H9 (cell line): ENCODE results near the gene C15orf40. TPM values are rescaled to one million over a fixed set of nuclear protein-coding genes. Genes with fewer than 3 reads are reported as not detected.

ENCODE experiments used
- DNase-seq: peaks from one replicate; pipeline ENCODE4 v3.0.0-alpha.2; 2017
- H2AFZ ChIP-seq: one replicate; pipeline ENCODE4 v1.6.1; 2013; ENCODE audit warnings: mild to moderate bottlenecking, low read length, control low read depth, moderate library complexity
- H2AK5ac ChIP-seq: 2 replicates; pipeline ENCODE4 v1.6.1; 2013; ENCODE audit warnings: low read length, control low read depth, mixed read lengths; ENCODE audit not compliant: insufficient read length
- H2BK120ac ChIP-seq: one replicate; pipeline ENCODE4 v1.6.1; 2013; ENCODE audit warnings: low read depth, mild to moderate bottlenecking, low read length, control low read depth, inconsistent platforms; ENCODE audit not compliant: poor library complexity, severe bottlenecking
- H2BK12ac ChIP-seq: 2 replicates; pipeline ENCODE4 v1.6.1; 2013; ENCODE audit warnings: low read length, control low read depth, mixed read lengths, low read depth; ENCODE audit not compliant: insufficient read length
- H2BK15ac ChIP-seq: 2 replicates; pipeline ENCODE4 v1.6.1; 2013; ENCODE audit warnings: low read depth, low read length, control low read depth
- H2BK20ac ChIP-seq: one replicate; pipeline ENCODE4 v1.6.1; 2013; ENCODE audit warnings: low read depth, mild to moderate bottlenecking, low read length, control low read depth, inconsistent platforms; ENCODE audit not compliant: poor library complexity, severe bottlenecking
- H2BK5ac ChIP-seq: 2 replicates; pipeline ENCODE4 v1.6.1; 2013; ENCODE audit warnings: low read length, control low read depth, mixed read lengths; ENCODE audit not compliant: insufficient read length
- H3K14ac ChIP-seq: 2 replicates; pipeline ENCODE4 v1.6.1; 2013; ENCODE audit warnings: low read length, control low read depth; ENCODE audit not compliant: insufficient read depth
- H3K18ac ChIP-seq: 2 replicates; pipeline ENCODE4 v1.6.1; 2013; ENCODE audit warnings: low read depth, mild to moderate bottlenecking, mixed read lengths, low read length, control low read depth; ENCODE audit not compliant: insufficient read length
- H3K23ac ChIP-seq: 2 replicates; pipeline ENCODE4 v1.6.1; 2013; ENCODE audit warnings: low read length, control low read depth, mixed read lengths, low read depth; ENCODE audit not compliant: insufficient read length
- H3K23me2 ChIP-seq: 2 replicates; pipeline ENCODE4 v1.6.1; 2013; ENCODE audit warnings: low read depth, mild to moderate bottlenecking, mixed read lengths, low read length, control low read depth; ENCODE audit not compliant: insufficient read length, poor library complexity, severe bottlenecking
- H3K27ac ChIP-seq: 2 replicates; pipeline ENCODE4 v1.5.1; 2013; ENCODE audit warnings: low read length, control low read depth, mixed read lengths, low read depth; ENCODE audit not compliant: insufficient read length
- H3K27me3 ChIP-seq: 2 replicates; pipeline ENCODE4 v1.6.1; 2013; ENCODE audit warnings: low read length, control low read depth, inconsistent platforms; ENCODE audit not compliant: insufficient read depth
- H3K4ac ChIP-seq: 2 replicates; pipeline ENCODE4 v1.6.1; 2013; ENCODE audit warnings: low read depth, mild to moderate bottlenecking, control low read depth, inconsistent platforms, low read length, moderate library complexity
- H3K4me1 ChIP-seq: 2 replicates; pipeline ENCODE4 v1.6.1; 2013; ENCODE audit warnings: low read length, control low read depth, inconsistent platforms; ENCODE audit not compliant: insufficient read depth
- H3K4me2 ChIP-seq: 2 replicates; pipeline ENCODE4 v1.6.1; 2013; ENCODE audit warnings: low read length, control low read depth, mixed read lengths; ENCODE audit not compliant: insufficient read length, insufficient read depth
- H3K56ac ChIP-seq: 2 replicates; pipeline ENCODE4 v1.6.1; 2013; ENCODE audit warnings: low read depth, mild to moderate bottlenecking, mixed read lengths, low read length, control low read depth; ENCODE audit not compliant: insufficient read length
- H3K79me1 ChIP-seq: 2 replicates; pipeline ENCODE4 v1.6.1; 2013; ENCODE audit warnings: low read depth, mild to moderate bottlenecking, moderate library complexity, low read length, control low read depth, inconsistent platforms; ENCODE audit not compliant: insufficient read depth, poor library complexity, severe bottlenecking
- H3K79me2 ChIP-seq: 2 replicates; pipeline ENCODE4 v1.6.1; 2013; ENCODE audit warnings: low read length, control low read depth, inconsistent platforms; ENCODE audit not compliant: insufficient read depth
- H3K9ac ChIP-seq: 2 replicates; pipeline ENCODE4 v1.6.1; 2013; ENCODE audit warnings: low read length, control low read depth, mixed read lengths; ENCODE audit not compliant: insufficient read length; ENCODE audit errors: extremely low read depth
- H3K9me3 ChIP-seq: one replicate; pipeline ENCODE4 v1.6.1; 2013; ENCODE audit warnings: low read depth, low read length, inconsistent platforms; ENCODE audit not compliant: control insufficient read depth
- H3T11ph ChIP-seq: one replicate; pipeline ENCODE4 v1.6.1; 2013; ENCODE audit warnings: mild to moderate bottlenecking, low read length, control low read depth, inconsistent platforms
- H4K20me1 ChIP-seq: one replicate; pipeline ENCODE4 v1.6.1; 2013; ENCODE audit not compliant: control insufficient read depth, insufficient read length, insufficient read depth
- H4K5ac ChIP-seq: 2 replicates; pipeline ENCODE4 v1.6.1; 2013; ENCODE audit warnings: low read depth, mild to moderate bottlenecking, mixed read lengths, low read length, control low read depth; ENCODE audit not compliant: insufficient read length
- H4K8ac ChIP-seq: replicated peaks from 2 replicates; pipeline ENCODE4 v1.6.1; 2013; ENCODE audit warnings: low read length, control low read depth, mixed read lengths, low read depth; ENCODE audit not compliant: insufficient read length
- H4K91ac ChIP-seq: 2 replicates; pipeline ENCODE4 v1.6.1; 2013; ENCODE audit warnings: low read depth, mild to moderate bottlenecking, moderate library complexity, mixed read lengths, low read length, control low read depth; ENCODE audit not compliant: insufficient read length
- H3K27ac Mint-ChIP-seq, 3 experiments: 2 replicates in 2 of 3; 3 replicates in 1 of 3; pipeline ENCODE4 v1.8.0; 2020 to 2021; ENCODE audit warnings: mixed read lengths in 3 of 3, mild to moderate bottlenecking in 1 of 3, moderate library complexity in 1 of 3
- H3K27me3 Mint-ChIP-seq: 2 replicates; pipeline ENCODE4 v1.8.0; 2021; ENCODE audit warnings: low read depth, mild to moderate bottlenecking, moderate library complexity, mixed read lengths
- H3K36me3 Mint-ChIP-seq, 3 experiments: 2 replicates in 2 of 3; 3 replicates in 1 of 3; pipeline ENCODE4 v1.8.0; 2020 to 2021; ENCODE audit warnings: low read depth in 3 of 3, mixed read lengths in 3 of 3; ENCODE audit not compliant: insufficient read depth in 1 of 3
- H3K4me1 Mint-ChIP-seq, 2 experiments: 2 replicates each; pipeline ENCODE4 v1.8.0; 2020; ENCODE audit warnings: mixed read lengths in 2 of 2
- H3K4me3 Mint-ChIP-seq, 2 experiments: 2 replicates in 1 of 2; 3 replicates in 1 of 2; pipeline ENCODE4 v1.8.0; 2020 to 2021; ENCODE audit warnings: mild to moderate bottlenecking in 2 of 2, mixed read lengths in 2 of 2, moderate library complexity in 1 of 2
- H3K9me3 Mint-ChIP-seq, 2 experiments: 2 replicates in 1 of 2; 3 replicates in 1 of 2; pipeline ENCODE4 v1.8.0; 2020; ENCODE audit warnings: mild to moderate bottlenecking in 2 of 2, mixed read lengths in 2 of 2, moderate library complexity in 1 of 2
- WGBS: extraction: QIAGEN DNeasy Blood & Tissue Kit; methylation state at CpG from one replicate; pipeline ENCODE4 v1.1.7; 2013; ENCODE audit warnings: missing lambda C conversion rate, low lambda C conversion rate, mixed read lengths; ENCODE audit not compliant: insufficient read length; ENCODE audit errors: extremely low coverage; 5-methylcytosine and 5-hydroxymethylcytosine counted together
- total RNA-seq: library from RNA; stranded (reverse); gene quantifications from 2 replicates; pipeline ENCODE4 v1.2.1, GENCODE V29; 2021
- TF ChIP-seq, protein P1 (sequence below): fragments of 200-600 bp; sonication (generic); conservative IDR thresholded peaks from 3 replicates; pipeline ENCODE4 v1.8.0; 2021; ENCODE audit warnings: antibody characterized with exemption, mild to moderate bottlenecking

Gene C15orf40
- total RNA-seq, 1 experiment from 2014 or later = 11.5 TPM

- Histone ChIP-seq H3K23me2 (no peaks in the 10 kb centered on the region), H3T11ph (no peak overlapping the region)
- no peak for DNase-seq
Measured at GRCh38 chr15:82999426-82999825, 12.0 kb downstream of the C15orf40 start.

More at GRCh38 chr15:82999426-82999825, 12.0 kb downstream of the C15orf40 start:
- H2BK15ac ChIP-seq = no peak overlapping the region
- H2AFZ ChIP-seq = no peak overlapping the region
- H3K4me1 Mint-ChIP-seq = peaks cover 3 to 4% of the 10 kb centered on the region in 2 experiments; a peak in 2 of 4 replicates
- no peak overlapping the region for H3K23ac ChIP-seq
- H2BK20ac ChIP-seq = no peak overlapping the region
- H4K91ac ChIP-seq = no peak overlapping the region
- no peaks in the 10 kb centered on the region for H3K79me1 ChIP-seq
- H3K4me2 ChIP-seq = no peak overlapping the region
- peaks cover 3 to 4% (median 4%) of the 10 kb centered on the region in 3 experiments; a peak in 3 of 7 replicates for H3K36me3 Mint-ChIP-seq
- peaks cover 2% of the 10 kb centered on the region; the same call in 1 of the 2 replicates for H3K27me3 Mint-ChIP-seq
- H3K4ac ChIP-seq = no peak overlapping the region
- no peaks in the 10 kb centered on the region for H3K4me1 ChIP-seq
- no peaks in the 10 kb centered on the region for H4K20me1 ChIP-seq
- H3K14ac ChIP-seq = no peak overlapping the region
- H3K9me3 Mint-ChIP-seq = peaks cover 0 to 5% of the 10 kb centered on the region in 2 experiments; a peak in 2 of 5 replicates
- H3K27ac ChIP-seq = no peak overlapping the region
- H3K9ac ChIP-seq = no peak overlapping the region
- TF ChIP-seq, protein P1, sequence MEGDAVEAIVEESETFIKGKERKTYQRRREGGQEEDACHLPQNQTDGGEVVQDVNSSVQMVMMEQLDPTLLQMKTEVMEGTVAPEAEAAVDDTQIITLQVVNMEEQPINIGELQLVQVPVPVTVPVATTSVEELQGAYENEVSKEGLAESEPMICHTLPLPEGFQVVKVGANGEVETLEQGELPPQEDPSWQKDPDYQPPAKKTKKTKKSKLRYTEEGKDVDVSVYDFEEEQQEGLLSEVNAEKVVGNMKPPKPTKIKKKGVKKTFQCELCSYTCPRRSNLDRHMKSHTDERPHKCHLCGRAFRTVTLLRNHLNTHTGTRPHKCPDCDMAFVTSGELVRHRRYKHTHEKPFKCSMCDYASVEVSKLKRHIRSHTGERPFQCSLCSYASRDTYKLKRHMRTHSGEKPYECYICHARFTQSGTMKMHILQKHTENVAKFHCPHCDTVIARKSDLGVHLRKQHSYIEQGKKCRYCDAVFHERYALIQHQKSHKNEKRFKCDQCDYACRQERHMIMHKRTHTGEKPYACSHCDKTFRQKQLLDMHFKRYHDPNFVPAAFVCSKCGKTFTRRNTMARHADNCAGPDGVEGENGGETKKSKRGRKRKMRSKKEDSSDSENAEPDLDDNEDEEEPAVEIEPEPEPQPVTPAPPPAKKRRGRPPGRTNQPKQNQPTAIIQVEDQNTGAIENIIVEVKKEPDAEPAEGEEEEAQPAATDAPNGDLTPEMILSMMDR = no peak
- H2BK120ac ChIP-seq = no peak overlapping the region
- H3K27ac Mint-ChIP-seq = no peak overlapping the region
- no peaks in the 10 kb centered on the region for H3K9me3 ChIP-seq
- no peak overlapping the region for H4K5ac ChIP-seq
- H3K18ac ChIP-seq = no peak overlapping the region
- no peak overlapping the region for H2BK5ac ChIP-seq
- no peaks in the 10 kb centered on the region for H3K79me2 ChIP-seq
- H3K56ac ChIP-seq = no peak overlapping the region
- H3K4me3 Mint-ChIP-seq = no peak overlapping the region
- H4K8ac ChIP-seq = no peak overlapping the region
- no peak overlapping the region for H2BK12ac ChIP-seq
- H3K27me3 ChIP-seq = no peaks in the 10 kb centered on the region
- no CpG with 5 or more reads among the region's 6 CpGs for WGBS
- H2AK5ac ChIP-seq = no peak overlapping the region
